HG03442 (cell line): Measurements from ENCODE around the gene SWT1.

Experiments used
- ATAC-seq: cut with Tn5 transposase; IDR thresholded peaks from one replicate; pipeline ENCODE4 v1.9.1; 2021; ENCODE audit warnings: mild to moderate bottlenecking, moderate library complexity; ENCODE audit not compliant: unreplicated experiment

Gene SWT1

GRCh38 chr1:185284533-185285276, 127.7 kb downstream of the SWT1 start:
- ATAC-seq = no peak

- ATAC-seq = no peak
These were observed 130.5 kb downstream of the SWT1 start for GRCh38 chr1:185287451-185287850.

- no peak for ATAC-seq
These were observed 131.5 kb downstream of the SWT1 start for GRCh38 chr1:185288435-185288834.

- ATAC-seq = no peak
These were observed 132.9 kb downstream of the SWT1 start for GRCh38 chr1:185289880-185290279.

- no peak for ATAC-seq
These were observed 134.2 kb downstream of the SWT1 start for GRCh38 chr1:185291159-185291558.

- no peak for ATAC-seq
These were observed 134.7 kb downstream of the SWT1 start for GRCh38 chr1:185291652-185292051.

GRCh38 chr1:185292237-185292636, 135.3 kb downstream of the SWT1 start:
- no peak for ATAC-seq

GRCh38 chr1:185293967-185294542, 137.1 kb downstream of the SWT1 start:
- ATAC-seq = no peak

- ATAC-seq = no peak
These were observed 138.1 kb downstream of the SWT1 start for GRCh38 chr1:185295091-185295490.

GRCh38 chr1:185297982-185298381, 141.0 kb downstream of the SWT1 start:
- no peak for ATAC-seq

- no peak for ATAC-seq
These were observed 143.2 kb downstream of the SWT1 start for GRCh38 chr1:185300152-185300551.

GRCh38 chr1:185305419-185305818, 148.5 kb downstream of the SWT1 start:
- no peak for ATAC-seq

- ATAC-seq = no peak
These were observed 151.2 kb downstream of the SWT1 start for GRCh38 chr1:185308126-185308525.

GRCh38 chr1:185309566-185309965, 152.6 kb downstream of the SWT1 start:
- ATAC-seq = no peak

- ATAC-seq = no peak
These were observed 154.7 kb downstream of the SWT1 start for GRCh38 chr1:185311589-185312225.

- no peak for ATAC-seq
These were observed 155.6 kb downstream of the SWT1 start for GRCh38 chr1:185312361-185313138.

- no peak for ATAC-seq
These were observed 157.4 kb downstream of the SWT1 start for GRCh38 chr1:185314411-185314810.

GRCh38 chr1:185315445-185316071, 158.6 kb downstream of the SWT1 start:
- ATAC-seq = no peak

- ATAC-seq = peak; percentile 41
These were observed 159.4 kb downstream of the SWT1 start for GRCh38 chr1:185316163-185317033.
